Activated CD4-positive, alpha-beta T cell treated with anti-CD3 and anti-CD28 coated beads, Interleukin-2, amount 10 ng/mL, durations not matched to agents 7 days and 5 days (primary cell): Measurements from ENCODE around the gene GRID1. TPM values are rescaled to one million over a fixed set of nuclear protein-coding genes. Genes with fewer than 3 reads are reported as not detected.

ENCODE experiments used
- CTCF ChIA-PET: fragments of 350-600 bp; sonication (Branson Sonifier 250); formaldehyde crosslinking; loops from one replicate; lab custom pipeline; 2021; ENCODE audit warnings: antibody characterized with exemption; lab: Charles Lee
- POLR2A ChIA-PET: fragments of 350-600 bp; sonication (Branson Sonifier 250); formaldehyde crosslinking; loops from one replicate; lab custom pipeline; 2021; ENCODE audit warnings: antibody characterized with exemption; lab: Charles Lee
- DNase-seq: peaks from one replicate; pipeline ENCODE4 v3.0.0-alpha.2; 2020
- H3K27ac Mint-ChIP-seq: one replicate; pipeline ENCODE4 v1.8.0; 2021; ENCODE audit warnings: mild to moderate bottlenecking, moderate library complexity, mixed read lengths
- H3K27me3 Mint-ChIP-seq: one replicate; pipeline ENCODE4 v1.8.0; 2021; ENCODE audit warnings: mixed read lengths
- H3K36me3 Mint-ChIP-seq: one replicate; pipeline ENCODE4 v1.8.0; 2021; ENCODE audit warnings: low read depth, mixed read lengths
- H3K4me1 Mint-ChIP-seq: one replicate; pipeline ENCODE4 v1.8.0; 2021; ENCODE audit warnings: mixed read lengths
- H3K4me3 Mint-ChIP-seq: one replicate; pipeline ENCODE4 v1.8.0; 2021; ENCODE audit warnings: mild to moderate bottlenecking, moderate library complexity, mixed read lengths
- H3K9me3 Mint-ChIP-seq: one replicate; pipeline ENCODE4 v1.8.0; 2021; ENCODE audit warnings: mixed read lengths
- total RNA-seq, 2 experiments: library from RNA; stranded (reverse); gene quantifications; one replicate each; pipeline ENCODE4 v1.2.3, GENCODE V29; 2021

GRID1 gene
- total RNA-seq, 2 experiments from 2014 or later = not detected

DNA sequence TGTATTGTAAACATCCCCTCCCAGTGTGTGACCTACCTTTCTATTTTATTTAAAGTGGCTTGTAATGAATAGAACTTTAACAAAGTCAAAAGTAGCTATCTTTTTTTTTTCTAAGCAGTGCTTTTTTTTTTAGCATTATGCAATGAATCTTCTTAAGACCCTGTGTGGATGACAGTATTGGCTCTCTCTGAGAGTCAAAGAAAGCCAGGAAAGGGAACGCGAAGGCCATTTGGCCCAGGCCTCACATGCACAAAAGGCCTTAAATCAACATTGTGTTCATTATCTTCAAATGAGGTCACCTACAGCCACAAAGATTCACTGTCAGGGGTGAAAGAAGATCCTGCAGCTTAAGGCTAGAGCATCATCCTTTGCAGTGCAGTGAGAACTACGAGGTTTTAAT is 721.5 kb downstream of the GRID1 start:
- DNase-seq = no peak
- H3K4me1 Mint-ChIP-seq = no peaks in the 10 kb centered on the region
- ChIA-PET CTCF (interaction anchor here (0.7 kb wide), 1 partner anchor 14 kb away, joined by 4 read pairs; no protein-coding TSS in a partner anchor), POLR2A (no interaction called here)
- H3K27me3 Mint-ChIP-seq = no peaks in the 10 kb centered on the region
- no peak overlapping the region for H3K27ac Mint-ChIP-seq
- H3K9me3 Mint-ChIP-seq = no peaks in the 10 kb centered on the region
- no peak overlapping the region for H3K4me3 Mint-ChIP-seq
- H3K36me3 Mint-ChIP-seq = no peaks in the 10 kb centered on the region

DNA sequence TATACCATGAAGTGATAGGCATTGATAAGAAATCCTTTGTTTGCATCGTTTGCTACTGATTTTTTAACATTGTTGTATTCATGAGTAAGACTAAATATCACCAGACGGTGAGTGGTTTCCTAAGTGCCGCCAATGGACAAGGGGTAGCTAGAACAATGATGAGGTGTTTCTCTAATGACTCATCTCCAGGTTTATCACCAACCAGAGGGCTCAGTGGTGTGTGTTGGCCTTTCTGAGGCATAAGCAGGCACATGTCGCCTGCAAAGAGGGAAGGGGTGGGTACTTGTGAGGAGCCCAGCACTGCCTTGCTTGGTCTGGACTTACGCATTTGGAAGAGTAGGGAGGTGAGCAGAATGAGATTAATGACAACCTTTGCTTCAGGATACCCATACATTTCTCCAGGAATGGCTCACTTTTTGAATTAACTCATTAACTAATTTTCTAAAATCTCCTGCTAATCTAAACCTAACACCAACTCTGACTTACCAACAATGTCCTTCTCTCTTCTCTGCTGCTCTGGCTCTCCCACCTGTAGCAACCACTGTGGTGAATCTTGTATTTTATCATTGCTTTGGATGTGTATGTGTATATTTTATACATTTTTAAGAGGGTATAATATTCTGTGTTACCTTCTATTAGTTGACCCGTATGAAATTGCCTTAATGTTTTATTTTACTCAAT is 722.6 kb downstream of the GRID1 start:
- H3K36me3 Mint-ChIP-seq = no peaks in the 10 kb centered on the region
- H3K27me3 Mint-ChIP-seq = no peaks in the 10 kb centered on the region
- CTCF ChIA-PET = no interaction called here

DNA sequence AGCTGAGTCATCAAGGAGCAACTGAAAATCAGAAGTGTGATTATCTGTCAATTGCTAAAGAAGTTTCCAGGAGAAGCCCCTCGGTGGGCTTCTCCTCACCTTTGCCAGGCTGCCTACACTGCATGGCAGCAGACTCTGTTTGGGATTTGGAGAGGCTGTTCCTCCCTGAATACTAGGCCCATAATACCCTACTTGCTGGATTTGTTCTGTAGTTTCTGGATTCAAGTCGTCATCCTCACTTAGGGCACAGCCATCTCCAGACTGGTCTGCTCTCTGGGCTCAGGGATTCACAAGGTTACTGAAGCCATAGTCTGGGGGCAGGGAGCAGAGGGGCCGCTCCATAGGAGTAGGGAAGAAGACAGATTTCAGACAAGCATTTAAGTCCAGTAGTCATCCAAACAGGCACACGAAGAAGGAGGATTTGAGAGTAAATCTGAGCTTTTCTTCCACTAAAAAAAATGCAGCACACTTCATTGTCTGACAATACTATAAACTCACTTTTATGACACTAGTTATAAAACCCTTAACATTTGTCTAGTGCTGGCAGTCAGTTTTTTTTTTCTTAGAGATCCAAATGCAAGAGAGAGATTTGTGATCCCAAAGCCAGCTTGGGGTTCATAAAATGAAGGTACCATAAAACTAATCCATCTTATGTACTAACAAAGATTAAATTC is 723.3 kb downstream of the GRID1 start:
- Mint-ChIP-seq H3K36me3 (no peaks in the 10 kb centered on the region), H3K9me3 (no peaks in the 10 kb centered on the region), H3K27me3 (no peaks in the 10 kb centered on the region), H3K4me1 (no peaks in the 10 kb centered on the region), H3K4me3 (no peak overlapping the region), H3K27ac (no peak overlapping the region)
- CTCF ChIA-PET = no interaction called here
- DNase-seq = no peak
- POLR2A ChIA-PET = interaction anchor here (0.6 kb wide), 1 partner anchor 348 kb away, joined by 3 read pairs; no protein-coding TSS in a partner anchor

More for the DNA sequence above, 722.6 kb downstream of the GRID1 start:
- Mint-ChIP-seq H3K27ac (no peak overlapping the region), H3K4me3 (no peak overlapping the region), H3K4me1 (no peaks in the 10 kb centered on the region), H3K9me3 (no peaks in the 10 kb centered on the region)
- POLR2A ChIA-PET = interaction anchor here (0.6 kb wide), 1 partner anchor 349 kb away, joined by 3 read pairs; no protein-coding TSS in a partner anchor
- no peak for DNase-seq

DNA sequence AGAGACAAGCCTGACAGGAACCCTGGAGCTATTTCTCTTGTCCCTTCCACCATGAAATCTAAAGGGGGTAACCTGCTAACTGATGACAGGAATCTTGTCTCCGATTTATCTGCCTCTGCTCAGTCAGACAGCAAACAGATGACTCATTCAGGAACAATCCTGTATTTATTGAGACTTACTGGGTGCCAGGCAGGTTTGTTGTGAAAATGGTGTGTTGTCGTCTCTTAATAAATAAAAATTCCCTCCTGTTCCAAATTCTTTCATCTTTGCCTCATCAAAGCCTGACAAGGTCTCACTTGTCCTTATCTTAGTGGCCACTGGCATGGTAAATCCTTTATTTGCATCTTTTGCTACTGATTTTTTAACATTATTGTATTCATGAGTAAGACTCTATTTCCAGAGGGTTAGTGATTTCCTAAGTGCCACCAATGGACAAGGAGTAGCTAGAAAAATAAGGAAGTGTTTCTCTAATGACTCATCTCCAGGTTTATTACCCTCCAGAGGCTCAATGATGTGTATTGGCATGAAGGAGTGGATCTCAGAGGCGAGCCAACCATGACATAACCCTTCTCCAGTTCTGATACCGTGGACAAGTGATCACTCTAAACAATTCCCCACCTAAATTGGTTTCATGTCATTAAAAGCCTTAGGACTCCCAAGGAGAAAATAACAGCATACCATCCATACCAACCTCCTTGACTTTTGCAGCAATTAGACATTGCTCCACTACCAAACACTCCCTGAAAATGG is 724.0 kb downstream of the GRID1 start:
- Mint-ChIP-seq H3K27me3 (no peaks in the 10 kb centered on the region), H3K4me1 (no peaks in the 10 kb centered on the region), H3K4me3 (no peak overlapping the region), H3K27ac (no peak overlapping the region), H3K9me3 (no peaks in the 10 kb centered on the region), H3K36me3 (no peaks in the 10 kb centered on the region)
- ChIA-PET CTCF (no interaction called here), POLR2A (no interaction called here)
- no peak for DNase-seq

DNA sequence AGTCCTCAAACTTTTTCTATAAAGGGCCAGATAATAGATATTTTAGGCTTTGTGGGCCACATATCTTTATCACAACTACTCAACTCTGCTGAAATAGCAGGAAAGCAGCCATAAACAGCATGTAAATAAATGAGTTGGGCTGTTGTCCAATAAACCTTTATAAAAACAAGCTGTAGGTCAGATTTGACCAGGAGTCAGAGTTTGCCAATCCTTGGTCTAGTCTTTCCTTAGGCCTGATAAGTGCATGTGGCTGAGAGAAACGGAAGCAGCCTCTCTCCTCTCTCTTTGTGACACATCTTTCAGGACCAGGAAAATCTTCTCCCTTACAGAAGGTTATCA is 724.5 kb downstream of the GRID1 start:
- no peak for DNase-seq
- ChIA-PET CTCF (no interaction called here), POLR2A (no interaction called here)
- no peak overlapping the region for H3K27ac Mint-ChIP-seq
- no peaks in the 10 kb centered on the region for H3K4me1 Mint-ChIP-seq
- no peaks in the 10 kb centered on the region for H3K36me3 Mint-ChIP-seq
- no peaks in the 10 kb centered on the region for H3K9me3 Mint-ChIP-seq
- no peaks in the 10 kb centered on the region for H3K27me3 Mint-ChIP-seq
- no peak overlapping the region for H3K4me3 Mint-ChIP-seq

DNA sequence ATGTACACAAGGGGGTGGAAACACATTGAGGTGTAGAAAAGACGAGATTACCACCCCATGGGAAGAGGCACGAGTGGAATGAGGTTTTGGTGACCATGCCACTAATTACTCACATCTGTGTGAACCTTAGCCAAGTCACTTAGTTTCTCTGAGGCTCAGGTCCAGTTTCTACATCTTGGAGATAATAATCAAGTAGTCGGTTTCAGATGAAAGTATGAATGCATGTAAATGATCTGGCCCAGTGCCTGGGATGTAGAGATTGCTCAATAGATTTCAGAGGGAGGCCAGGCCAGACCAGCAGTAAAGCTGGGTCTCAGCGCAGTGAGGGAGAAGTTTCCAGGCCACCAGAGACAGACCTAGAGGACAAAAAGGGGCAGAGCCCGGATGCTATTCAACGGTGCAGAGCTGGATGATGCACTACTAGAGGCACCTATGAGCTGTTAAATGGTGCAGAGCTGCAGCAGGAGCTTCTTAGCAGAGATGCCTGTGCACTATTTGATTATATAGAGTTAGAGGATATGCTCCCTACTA is 725.1 kb downstream of the GRID1 start:
- ChIA-PET POLR2A (no interaction called here), CTCF (no interaction called here)
- Mint-ChIP-seq H3K27me3 (no peaks in the 10 kb centered on the region), H3K4me3 (no peak overlapping the region), H3K27ac (no peak overlapping the region), H3K36me3 (no peaks in the 10 kb centered on the region), H3K9me3 (no peaks in the 10 kb centered on the region), H3K4me1 (no peaks in the 10 kb centered on the region)
- no peak for DNase-seq

DNA sequence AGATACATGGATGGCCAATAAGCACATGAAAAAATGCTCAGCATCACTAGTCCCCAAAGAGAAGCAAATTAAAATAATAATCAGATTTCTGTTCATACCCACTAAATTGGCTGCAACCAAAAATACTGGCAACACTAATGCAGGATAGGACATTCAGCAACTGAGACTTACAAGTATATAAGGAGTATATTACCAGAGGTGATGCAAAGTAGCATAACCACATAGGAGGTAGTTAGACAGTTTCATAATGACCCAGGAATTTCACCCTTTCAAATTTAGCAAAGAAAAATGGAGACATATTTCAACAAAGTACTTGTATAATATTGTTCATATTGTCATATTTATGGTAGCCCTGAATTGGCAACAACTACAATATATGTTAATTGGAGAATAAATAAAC is 727.8 kb downstream of the GRID1 start:
- POLR2A ChIA-PET = no interaction called here
- H3K4me3 Mint-ChIP-seq = no peak overlapping the region
- H3K4me1 Mint-ChIP-seq = no peaks in the 10 kb centered on the region
- H3K9me3 Mint-ChIP-seq = no peaks in the 10 kb centered on the region
- H3K36me3 Mint-ChIP-seq = no peaks in the 10 kb centered on the region
- no peak for DNase-seq
- no peaks in the 10 kb centered on the region for H3K27me3 Mint-ChIP-seq
- no peak overlapping the region for H3K27ac Mint-ChIP-seq
- CTCF ChIA-PET = no interaction called here

DNA sequence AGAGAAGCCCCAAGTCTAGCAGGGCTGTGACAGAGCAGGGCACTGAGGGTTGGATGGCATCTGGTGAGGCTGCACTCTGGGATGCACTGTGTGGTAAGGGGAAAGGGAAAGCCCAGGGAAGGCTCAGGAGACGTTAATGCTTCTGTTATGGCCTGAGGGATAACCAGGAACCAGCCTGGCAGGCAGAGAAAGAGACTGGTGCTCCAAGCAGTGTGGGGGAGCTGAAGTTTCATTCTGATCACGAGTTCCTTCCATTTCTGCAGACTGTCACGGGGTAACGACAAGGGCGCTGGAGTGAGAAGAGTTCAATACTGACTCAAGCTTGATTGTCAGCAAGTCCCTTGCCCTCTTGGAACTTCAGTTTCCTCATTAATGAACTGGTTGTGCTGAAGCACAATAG is 730.9 kb downstream of the GRID1 start:
- DNase-seq = no peak
- Mint-ChIP-seq H3K4me3 (no peak overlapping the region), H3K9me3 (no peaks in the 10 kb centered on the region), H3K36me3 (no peaks in the 10 kb centered on the region), H3K27me3 (no peaks in the 10 kb centered on the region), H3K4me1 (no peaks in the 10 kb centered on the region), H3K27ac (no peak overlapping the region)
- CTCF ChIA-PET = no interaction called here
- POLR2A ChIA-PET = no interaction called here

DNA sequence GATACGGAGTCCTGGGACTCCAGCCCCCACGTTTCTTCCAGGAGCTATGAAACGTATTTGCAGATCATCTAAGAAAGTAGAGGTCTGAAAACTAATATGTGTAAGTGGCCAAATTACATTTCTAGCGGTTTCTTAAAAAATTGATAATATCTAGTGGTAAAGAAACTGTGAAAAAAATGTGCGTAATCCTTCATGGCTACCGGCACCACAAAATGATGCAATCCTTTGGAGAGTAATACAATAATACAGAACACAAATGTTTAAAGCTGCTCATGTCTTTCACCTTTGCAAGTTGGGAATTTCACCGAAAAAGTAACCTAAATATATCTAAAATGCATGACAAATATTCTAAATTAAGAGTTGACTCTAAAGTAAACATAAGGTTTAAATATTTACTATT is 742.1 kb downstream of the GRID1 start:
- H3K4me3 Mint-ChIP-seq = no peak overlapping the region
- H3K4me1 Mint-ChIP-seq = no peaks in the 10 kb centered on the region
- H3K27ac Mint-ChIP-seq = no peak overlapping the region
- no peaks in the 10 kb centered on the region for H3K9me3 Mint-ChIP-seq
- no peaks in the 10 kb centered on the region for H3K27me3 Mint-ChIP-seq
- CTCF ChIA-PET = interaction anchor here (1.1 kb wide), 1 partner anchor 10 kb away, joined by 3 read pairs; no protein-coding TSS in a partner anchor
- no peaks in the 10 kb centered on the region for H3K36me3 Mint-ChIP-seq
- DNase-seq = no peak
- POLR2A ChIA-PET = no interaction called here

DNA sequence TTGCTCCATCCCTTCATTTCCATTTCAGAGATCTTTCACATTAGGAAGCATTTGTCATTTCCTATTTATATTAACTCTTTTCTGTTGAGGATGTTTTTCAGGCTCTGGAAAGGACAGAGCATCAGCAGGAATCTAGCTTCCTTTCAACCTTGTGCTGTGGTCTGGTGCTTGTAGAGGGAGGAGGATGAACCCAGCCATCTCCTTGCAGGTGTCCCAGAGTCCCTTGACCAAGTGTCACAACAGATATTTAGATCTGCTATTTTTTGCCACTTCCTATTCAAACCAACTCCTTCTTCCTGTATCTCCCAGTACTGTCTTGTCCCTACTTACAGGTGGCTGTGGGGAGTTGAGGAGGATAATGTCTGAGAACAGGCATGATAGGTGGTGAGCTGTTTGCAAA is 742.8 kb downstream of the GRID1 start:
- Mint-ChIP-seq H3K27me3 (no peaks in the 10 kb centered on the region), H3K36me3 (no peaks in the 10 kb centered on the region), H3K9me3 (no peaks in the 10 kb centered on the region), H3K4me3 (no peak overlapping the region), H3K4me1 (no peaks in the 10 kb centered on the region), H3K27ac (no peak overlapping the region)
- POLR2A ChIA-PET = no interaction called here
- DNase-seq = no peak
- CTCF ChIA-PET = interaction anchor here (1.1 kb wide), 1 partner anchor 11 kb away, joined by 3 read pairs; no protein-coding TSS in a partner anchor

DNA sequence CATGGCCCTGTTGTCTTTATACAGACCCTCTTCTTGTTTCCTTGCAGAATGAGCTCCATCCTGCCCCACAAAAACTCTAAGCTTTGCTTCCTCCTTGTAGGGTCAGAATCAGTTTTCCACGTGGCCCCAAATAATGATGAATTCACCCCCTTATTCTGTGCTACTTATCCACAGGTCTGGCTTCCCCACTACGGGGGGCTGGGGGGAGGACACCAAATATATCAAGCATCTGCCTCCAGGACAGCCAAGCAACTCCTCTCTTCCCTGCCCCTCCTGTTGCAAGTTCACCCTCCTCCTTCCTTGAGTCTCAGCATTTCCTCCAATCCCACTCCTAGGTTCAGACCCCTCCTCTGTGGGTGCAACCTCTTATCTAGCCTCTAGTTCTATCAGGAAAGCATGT is 743.3 kb downstream of the GRID1 start:
- H3K36me3 Mint-ChIP-seq = no peaks in the 10 kb centered on the region
- no peaks in the 10 kb centered on the region for H3K4me1 Mint-ChIP-seq
- no peak overlapping the region for H3K27ac Mint-ChIP-seq
- H3K27me3 Mint-ChIP-seq = no peaks in the 10 kb centered on the region
- POLR2A ChIA-PET = no interaction called here
- no peak for DNase-seq
- CTCF ChIA-PET = interaction anchor here (1.1 kb wide), 1 partner anchor 11 kb away, joined by 3 read pairs; no protein-coding TSS in a partner anchor
- H3K4me3 Mint-ChIP-seq = no peak overlapping the region
- no peaks in the 10 kb centered on the region for H3K9me3 Mint-ChIP-seq

DNA sequence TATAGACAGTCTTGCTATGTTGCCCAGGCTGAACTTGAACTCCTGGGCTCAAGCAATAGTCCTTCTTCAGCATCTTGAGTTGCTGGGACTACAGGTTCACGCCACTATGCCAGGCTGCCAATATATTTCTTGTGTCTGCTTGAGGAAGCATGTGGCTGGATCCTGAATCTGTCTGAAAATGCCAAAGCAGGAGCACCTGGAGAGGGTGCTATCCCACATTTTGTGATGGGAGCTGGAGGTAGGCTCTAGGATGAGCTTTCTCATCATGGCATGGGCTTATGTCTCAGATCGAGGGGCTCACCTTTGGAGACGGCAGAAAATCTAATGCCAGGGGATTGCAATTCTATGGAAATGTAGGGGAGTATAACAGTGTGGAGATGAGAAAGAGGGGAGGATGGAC is 744.2 kb downstream of the GRID1 start:
- POLR2A ChIA-PET = no interaction called here
- DNase-seq = no peak
- no peak overlapping the region for H3K27ac Mint-ChIP-seq
- no peaks in the 10 kb centered on the region for H3K9me3 Mint-ChIP-seq
- no peaks in the 10 kb centered on the region for H3K36me3 Mint-ChIP-seq
- no peak overlapping the region for H3K4me3 Mint-ChIP-seq
- H3K27me3 Mint-ChIP-seq = peaks cover 2% of the 10 kb centered on the region
- CTCF ChIA-PET = no interaction called here
- no peaks in the 10 kb centered on the region for H3K4me1 Mint-ChIP-seq

DNA sequence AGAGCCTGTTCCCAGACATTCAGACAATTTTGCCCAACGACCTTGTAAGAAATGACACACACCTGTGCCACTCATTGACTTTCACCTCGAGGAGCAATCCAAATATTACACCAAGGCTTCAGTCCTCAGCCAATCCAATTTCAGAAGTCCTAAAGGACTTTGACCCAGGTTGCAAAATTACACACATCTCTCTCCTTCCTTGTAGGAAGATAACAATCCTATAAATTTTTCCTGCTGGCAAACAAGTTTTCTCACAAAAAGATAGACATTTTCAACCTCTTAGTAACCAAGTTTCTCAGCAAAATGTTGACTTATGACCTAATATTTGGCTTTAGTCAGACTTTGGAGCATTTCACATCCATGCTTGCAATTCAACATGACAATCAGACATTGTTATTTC is 745.0 kb downstream of the GRID1 start:
- no peaks in the 10 kb centered on the region for H3K36me3 Mint-ChIP-seq
- peaks cover 1% of the 10 kb centered on the region for H3K4me1 Mint-ChIP-seq
- no peak for DNase-seq
- POLR2A ChIA-PET = no interaction called here
- no peaks in the 10 kb centered on the region for H3K9me3 Mint-ChIP-seq
- CTCF ChIA-PET = no interaction called here
- H3K4me3 Mint-ChIP-seq = no peak overlapping the region
- no peak overlapping the region for H3K27ac Mint-ChIP-seq
- H3K27me3 Mint-ChIP-seq = peaks cover 4% of the 10 kb centered on the region
